OCI-LY7 (cell line): Measurements from ENCODE around the gene XYLT1.

ENCODE experiments used
- EZH2phosphoT487 ChIP-seq: fragments of 200-600 bp; sonication (generic); IDR thresholded peaks from 2 replicates; pipeline ENCODE4 v1.6.1; 2018; ENCODE audit warnings: low read depth, borderline replicate concordance, mild to moderate bottlenecking, mixed run types, antibody characterized with exemption, low read length, moderate library complexity, mixed read lengths
- TF ChIP-seq, protein P1 (sequence below): fragments of 200-600 bp; sonication (generic); conservative IDR thresholded peaks from 2 replicates; pipeline ENCODE4 v1.5.1; 2014; ENCODE audit warnings: mild to moderate bottlenecking, antibody characterized with exemption, low read length, moderate library complexity, mixed read lengths

- TF ChIP-seq, protein P1, sequence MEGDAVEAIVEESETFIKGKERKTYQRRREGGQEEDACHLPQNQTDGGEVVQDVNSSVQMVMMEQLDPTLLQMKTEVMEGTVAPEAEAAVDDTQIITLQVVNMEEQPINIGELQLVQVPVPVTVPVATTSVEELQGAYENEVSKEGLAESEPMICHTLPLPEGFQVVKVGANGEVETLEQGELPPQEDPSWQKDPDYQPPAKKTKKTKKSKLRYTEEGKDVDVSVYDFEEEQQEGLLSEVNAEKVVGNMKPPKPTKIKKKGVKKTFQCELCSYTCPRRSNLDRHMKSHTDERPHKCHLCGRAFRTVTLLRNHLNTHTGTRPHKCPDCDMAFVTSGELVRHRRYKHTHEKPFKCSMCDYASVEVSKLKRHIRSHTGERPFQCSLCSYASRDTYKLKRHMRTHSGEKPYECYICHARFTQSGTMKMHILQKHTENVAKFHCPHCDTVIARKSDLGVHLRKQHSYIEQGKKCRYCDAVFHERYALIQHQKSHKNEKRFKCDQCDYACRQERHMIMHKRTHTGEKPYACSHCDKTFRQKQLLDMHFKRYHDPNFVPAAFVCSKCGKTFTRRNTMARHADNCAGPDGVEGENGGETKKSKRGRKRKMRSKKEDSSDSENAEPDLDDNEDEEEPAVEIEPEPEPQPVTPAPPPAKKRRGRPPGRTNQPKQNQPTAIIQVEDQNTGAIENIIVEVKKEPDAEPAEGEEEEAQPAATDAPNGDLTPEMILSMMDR, result no peak
- TF ChIP-seq EZH2phosphoT487, result no peak
Observed at GRCh38 chr16:17392127-17392856, 78.5 kb downstream of the XYLT1 start.
